ENCODE measurements around the gene PRKAR1B. TPM values are rescaled to one million over a fixed set of nuclear protein-coding genes. Genes with fewer than 3 reads are reported as not detected.

Gene PRKAR1B
- total RNA-seq, 1 experiment from 2014 or later = 51.7 TPM

- no peak overlapping the region for H3K27ac ChIP-seq
- CTCF ChIA-PET = no interaction called here
- BruUV-seq (replicated peaks) = no TSS peak
- H2AFZ ChIP-seq = no peak overlapping the region
- H3K36me3 ChIP-seq (ENCODE audit: low read depth) = peaks cover 4% of the 10 kb centered on the region; the same call in 1 of the 2 replicates
- no peaks in the 10 kb centered on the region for H3K79me2 ChIP-seq (ENCODE audit: low read depth)
- no peak for TF ChIP-seq EZH2 (IDR thresholded peaks at IDR 0.05; ENCODE audit: low read depth)
- no peak for TF ChIP-seq CTCF (conservative IDR thresholded peaks at IDR 0.05)
- no peaks in the 10 kb centered on the region for H3F3A ChIP-seq (ENCODE audit: insufficient read depth, low read depth)
- H3K27me3 ChIP-seq (ENCODE audit: insufficient read depth, low read depth) = no peaks in the 10 kb centered on the region
- no peaks in the 10 kb centered on the region for H3K9me3 ChIP-seq (ENCODE audit: insufficient read depth, low read depth)
- H3K4me3 ChIP-seq = no peak overlapping the region
- H3K4me1 ChIP-seq (replicated peaks; ENCODE audit: insufficient read depth) = no peaks in the 10 kb centered on the region
- H3K9me2 ChIP-seq (ENCODE audit: insufficient read depth) = no peaks in the 10 kb centered on the region
- DNase-seq = no peak
- no peak overlapping the region for H3K4me2 ChIP-seq
- intact Hi-C loops (cut with micrococcal nuclease; ENCODE audit: unreplicated experiment) = no loop called here
- POLR2A ChIA-PET (ENCODE audit: unreplicated experiment) = no interaction called here
- H4K20me1 ChIP-seq (ENCODE audit: insufficient read depth) = 0 out of 2 replicates have a peak, but pooled peaks cover 4% of the 10 kb centered on the region
Measured at GRCh38 chr7:589781-590575, 137.1 kb downstream of the PRKAR1B start.

- BruUV-seq (replicated peaks) = no TSS peak
- H3K4me2 ChIP-seq = no peak overlapping the region
Measured at GRCh38 chr7:587767-588166, 139.3 kb downstream of the PRKAR1B start.

GRCh38 chr7:586494-586893 lies 140.6 kb downstream of the PRKAR1B start:
- BruUV-seq (replicated peaks) = no TSS peak
- DNase-seq = no peak
- no peak for TF ChIP-seq EZH2 (IDR thresholded peaks at IDR 0.05; ENCODE audit: low read depth)
- TF ChIP-seq CTCF (conservative IDR thresholded peaks at IDR 0.05) = no peak
- POLR2A ChIA-PET (ENCODE audit: unreplicated experiment) = no interaction called here
- intact Hi-C loops (cut with micrococcal nuclease; ENCODE audit: unreplicated experiment) = no loop called here
- H4K20me1 ChIP-seq (ENCODE audit: insufficient read depth) = no peaks in the 10 kb centered on the region; the same call in 1 of the 2 replicates
- no peak overlapping the region for H3K4me3 ChIP-seq
- no peaks in the 10 kb centered on the region for H3K9me3 ChIP-seq (ENCODE audit: insufficient read depth, low read depth)
- H3K9me2 ChIP-seq (ENCODE audit: insufficient read depth) = no peaks in the 10 kb centered on the region
- H2AFZ ChIP-seq = no peak overlapping the region
- H3K27ac ChIP-seq = no peak overlapping the region
- H3K4me2 ChIP-seq = no peak overlapping the region
- H3F3A ChIP-seq (ENCODE audit: insufficient read depth, low read depth) = peaks cover 15% of the 10 kb centered on the region; the same call in 1 of the 2 replicates
- no peaks in the 10 kb centered on the region for H3K27me3 ChIP-seq (ENCODE audit: insufficient read depth, low read depth)
- no peaks in the 10 kb centered on the region for H3K79me2 ChIP-seq (ENCODE audit: low read depth)
- H3K4me1 ChIP-seq (replicated peaks; ENCODE audit: insufficient read depth) = no peaks in the 10 kb centered on the region
- CTCF ChIA-PET = no interaction called here
- H3K36me3 ChIP-seq (ENCODE audit: low read depth) = peaks cover 4% of the 10 kb centered on the region; the same call in 1 of the 2 replicates

More at GRCh38 chr7:587767-588166, 139.3 kb downstream of the PRKAR1B start:
- Histone ChIP-seq H3K79me2 (ENCODE audit: low read depth) (no peaks in the 10 kb centered on the region), H3K27me3 (ENCODE audit: insufficient read depth, low read depth) (no peaks in the 10 kb centered on the region), H3K9me3 (ENCODE audit: insufficient read depth, low read depth) (no peaks in the 10 kb centered on the region), H3K4me1 (replicated peaks; ENCODE audit: insufficient read depth) (no peaks in the 10 kb centered on the region), H4K20me1 (ENCODE audit: insufficient read depth) (no peaks in the 10 kb centered on the region), H3F3A (ENCODE audit: insufficient read depth, low read depth) (peaks cover 15% of the 10 kb centered on the region; the same call in 1 of the 2 replicates), H3K27ac (no peak overlapping the region), H3K36me3 (ENCODE audit: low read depth) (peaks cover 4% of the 10 kb centered on the region; the same call in 1 of the 2 replicates), H3K4me3 (no peak overlapping the region), H2AFZ (no peak overlapping the region), H3K9me2 (ENCODE audit: insufficient read depth) (no peaks in the 10 kb centered on the region)
- ChIA-PET POLR2A (ENCODE audit: unreplicated experiment) (no interaction called here), CTCF (no interaction called here)
- DNase-seq = no peak
- intact Hi-C loops (cut with micrococcal nuclease; ENCODE audit: unreplicated experiment) = no loop called here
- no peak for TF ChIP-seq EZH2 (IDR thresholded peaks at IDR 0.05; ENCODE audit: low read depth)
- no peak for TF ChIP-seq CTCF (conservative IDR thresholded peaks at IDR 0.05)

Data from PC-9 (cell line).